PC-9 (cell line): ENCODE results near the gene FUT8. TPM values are rescaled to one million over a fixed set of nuclear protein-coding genes. Genes with fewer than 3 reads are reported as not detected.

Source experiments
- BruUV-seq: library from RNA; stranded (reverse); fragments of 400-500 nt; replicated peaks from 2 replicates; lab custom pipeline; 2021; lab: Mats Ljungman, UMichigan
- CTCF ChIA-PET: fragments of 300-600 bp; sonication (Branson Sonifier 250); formaldehyde crosslinking; loops from one replicate; lab custom pipeline; 2022; ENCODE audit warnings: antibody characterized with exemption; lab: Charles Lee
- POLR2A ChIA-PET: fragments of 300-600 bp; sonication (Branson Sonifier 250); formaldehyde crosslinking; loops from one replicate; lab custom pipeline; 2022; ENCODE audit warnings: antibody characterized with exemption; ENCODE audit not compliant: unreplicated experiment; lab: Charles Lee
- DNase-seq, 2 experiments: peaks; one replicate each; pipeline versions ENCODE4 v3.0.0 to v3.0.0-alpha.2; 2015 to 2022; ENCODE audit warnings: mixed read lengths in 1 of 2
- H2AFZ ChIP-seq: fragments of 200-600 bp; sonication (generic); 2 replicates; pipeline ENCODE4 v1.8.1; 2017; ENCODE audit warnings: antibody characterized with exemption
- H3F3A ChIP-seq: fragments of 200-600 bp; sonication (generic); 2 replicates; pipeline ENCODE4 v1.8.1; 2017; ENCODE audit warnings: antibody characterized with exemption, mild to moderate bottlenecking, low read depth; ENCODE audit not compliant: insufficient read depth
- H3K27ac ChIP-seq: fragments of 200-600 bp; sonication (generic); 2 replicates; pipeline ENCODE4 v1.6.1; 2016; ENCODE audit warnings: mixed run types
- H3K27me3 ChIP-seq: fragments of 200-600 bp; sonication (generic); 2 replicates; pipeline ENCODE4 v1.6.1; 2016; ENCODE audit warnings: low read depth, mixed run types; ENCODE audit not compliant: insufficient read depth
- H3K36me3 ChIP-seq: fragments of 200-600 bp; sonication (generic); 2 replicates; pipeline ENCODE4 v1.6.1; 2016; ENCODE audit warnings: low read depth, mixed run types
- H3K4me1 ChIP-seq: fragments of 200-600 bp; sonication (generic); replicated peaks from 2 replicates; pipeline ENCODE4 v1.6.1; 2016; ENCODE audit warnings: mixed run types; ENCODE audit not compliant: insufficient read depth
- H3K4me2 ChIP-seq: fragments of 200-600 bp; sonication (generic); 2 replicates; pipeline ENCODE4 v1.6.1; 2017; ENCODE audit warnings: mixed run types
- H3K4me3 ChIP-seq: fragments of 200-600 bp; sonication (generic); 2 replicates; pipeline ENCODE4 v1.6.1; 2016; ENCODE audit warnings: mixed run types
- H3K79me2 ChIP-seq: fragments of 200-600 bp; sonication (generic); 2 replicates; pipeline ENCODE4 v1.6.1; 2017; ENCODE audit warnings: low read depth, mixed run types
- H3K9me2 ChIP-seq: fragments of 200-600 bp; sonication (generic); 2 replicates; pipeline ENCODE4 v1.8.1; 2017; ENCODE audit warnings: mild to moderate bottlenecking; ENCODE audit not compliant: insufficient read depth
- H3K9me3 ChIP-seq: fragments of 200-600 bp; sonication (generic); 2 replicates; pipeline ENCODE4 v1.8.1; 2016; ENCODE audit warnings: low read depth; ENCODE audit not compliant: insufficient read depth
- H4K20me1 ChIP-seq: fragments of 200-600 bp; sonication (generic); 2 replicates; pipeline ENCODE4 v1.8.1; 2017; ENCODE audit not compliant: insufficient read depth
- CTCF ChIP-seq: fragments of 200-600 bp; sonication (generic); conservative IDR thresholded peaks from 2 replicates; pipeline ENCODE4 v1.6.1; 2017; ENCODE audit warnings: mixed run types, antibody characterized with exemption, mild to moderate bottlenecking, moderate library complexity
- EZH2 ChIP-seq: fragments of 200-600 bp; sonication (generic); IDR thresholded peaks from 2 replicates; pipeline ENCODE4 v1.8.0; 2017; ENCODE audit warnings: antibody characterized with exemption, low read depth
- intact Hi-C: fragments of 100-400 bp; cut with micrococcal nuclease; formaldehyde crosslinking; loops from one replicate; pipeline ENCODE4 v1.10.0; 2022; ENCODE audit not compliant: unreplicated experiment
- total RNA-seq: library from RNA; stranded (reverse); gene quantifications from 2 replicates; pipeline ENCODE4 v1.2.3, GENCODE V29; 2021

The FUT8 gene
- total RNA-seq, 1 experiment from 2014 or later = 134 TPM

GRCh38 chr14:65392296-65392695 is 20.2 kb upstream of the FUT8 start:
- peaks cover 22% of the 10 kb centered on the region; the same call in 1 of the 2 replicates for H3K9me3 ChIP-seq
- H3K4me1 ChIP-seq = 0 out of 2 replicates have a peak, but pooled peaks cover 7% of the 10 kb centered on the region
- DNase-seq = peak; percentile 10 to 74
- H3K9me2 ChIP-seq = no peaks in the 10 kb centered on the region
- intact Hi-C loops = no loop called here
- no peaks in the 10 kb centered on the region for H3K36me3 ChIP-seq
- H4K20me1 ChIP-seq = no peaks in the 10 kb centered on the region
- H3F3A ChIP-seq = peaks cover 11% of the 10 kb centered on the region; the same call in 1 of the 2 replicates
- POLR2A ChIA-PET = no interaction called here
- CTCF ChIA-PET = interaction anchor here (0.6 kb wide), 1 partner anchor 144 kb away, joined by 4 read pairs; no protein-coding TSS in a partner anchor
- TF ChIP-seq CTCF (no peak), EZH2 (no peak)
- no peak overlapping the region for H3K4me2 ChIP-seq
- no peak overlapping the region for H3K4me3 ChIP-seq
- no peak overlapping the region for H2AFZ ChIP-seq
- BruUV-seq = no TSS peak
- H3K27ac ChIP-seq = no peak overlapping the region
- no peaks in the 10 kb centered on the region for H3K27me3 ChIP-seq
- H3K79me2 ChIP-seq = no peaks in the 10 kb centered on the region

GRCh38 chr14:65396082-65396910 is 16.2 kb upstream of the FUT8 start:
- Histone ChIP-seq H3K36me3 (no peaks in the 10 kb centered on the region), H3K79me2 (no peaks in the 10 kb centered on the region), H2AFZ (no peak overlapping the region), H3F3A (peaks cover 14% of the 10 kb centered on the region; the same call in 1 of the 2 replicates), H3K4me3 (no peak overlapping the region), H3K27ac (no peak overlapping the region), H3K9me3 (peaks cover 22% of the 10 kb centered on the region; the same call in 1 of the 2 replicates), H3K27me3 (no peaks in the 10 kb centered on the region), H3K4me2 (no peak overlapping the region), H3K4me1 (0 out of 2 replicates have a peak, but pooled peaks cover 7% of the 10 kb centered on the region), H3K9me2 (no peaks in the 10 kb centered on the region; the same call in 1 of the 2 replicates), H4K20me1 (no peaks in the 10 kb centered on the region)
- TF ChIP-seq CTCF = no peak
- TF ChIP-seq EZH2 = no peak
- intact Hi-C loops = no loop called here
- ChIA-PET CTCF (no interaction called here), POLR2A (interaction anchor here (0.7 kb wide), 1 partner anchor 62 kb away, joined by 7 read pairs; no protein-coding TSS in a partner anchor)
- no TSS peak for BruUV-seq
- peak in 1 of 2 experiments; percentile 31 for DNase-seq

- no peaks in the 10 kb centered on the region for H3K27me3 ChIP-seq
- H4K20me1 ChIP-seq = no peaks in the 10 kb centered on the region
- H3K4me1 ChIP-seq = peaks cover 10% of the 10 kb centered on the region
- H3K4me2 ChIP-seq = no peak overlapping the region
- no TSS peak for BruUV-seq
- H3K9me2 ChIP-seq = no peaks in the 10 kb centered on the region; the same call in 1 of the 2 replicates
- H3K27ac ChIP-seq = no peak overlapping the region
- TF ChIP-seq CTCF (no peak), EZH2 (no peak)
- DNase-seq = peak in 1 of 2 experiments; percentile 55
- ChIA-PET CTCF (interaction anchor here (0.6 kb wide), 2 partner anchors 49 to 220 kb away, joined by 3 to 4 read pairs; no protein-coding TSS in a partner anchor), POLR2A (no interaction called here)
- no peaks in the 10 kb centered on the region for H3F3A ChIP-seq
- H2AFZ ChIP-seq = no peak overlapping the region
- intact Hi-C loops = no loop called here
- H3K4me3 ChIP-seq = no peak overlapping the region
- no peaks in the 10 kb centered on the region for H3K79me2 ChIP-seq
- no peaks in the 10 kb centered on the region for H3K9me3 ChIP-seq
- H3K36me3 ChIP-seq = no peaks in the 10 kb centered on the region
These were observed 9.3 kb upstream of the FUT8 start for GRCh38 chr14:65403231-65403630.
